Measurements from ENCODE around the gene LRP10. TPM values are rescaled to one million over a fixed set of nuclear protein-coding genes. Genes with fewer than 3 reads are reported as not detected.
A peak's percentile ranks its signal among the peaks of the same experiment; 100 is the strongest.

LRP10 gene
- total and polyA plus RNA-seq, 2 donors (not counting 1 experiment from before 2014, with no cell fraction given), result 99.7 to 120 TPM

- no CpG with 5 or more reads among the region's 3 CpGs for WGBS (ENCODE audit: insufficient coverage)
- Histone ChIP-seq H3K79me2 (ENCODE audit: control insufficient read depth, insufficient read depth, low read length) (peaks cover 15% of the 10 kb centered on the region), H4K20me1 (ENCODE audit: control insufficient read depth, insufficient read depth, low read length, poor library complexity, severe bottlenecking) (peaks cover 7% of the 10 kb centered on the region), H2AFZ (ENCODE audit: insufficient read depth, low read depth, low read length, poor library complexity, severe bottlenecking) (no peak overlapping the region), H3K27ac (ENCODE audit: low read length in 2 of 2) (peak overlapping the region in 1 of 2 donors; percentile 38), H3K27me3 (replicated peaks in 1 of 4; ENCODE audit: control extremely low read depth in 1 of 4, control insufficient read depth in 3 of 4, insufficient read depth in 4 of 4, low read length in 3 of 4) (no peaks in the 10 kb centered on the region), H3K9me3 (ENCODE audit: control extremely low read depth in 1 of 3, control insufficient read depth in 2 of 3, insufficient read depth in 1 of 3, low read length in 2 of 3) (no peaks in the 10 kb centered on the region), H3K4me1 (ENCODE audit: control insufficient read depth in 2 of 2, insufficient read depth in 2 of 2, low read length in 2 of 2) (peaks cover 3 to 6% of the 10 kb centered on the region in 2 donors), H3K36me3 (replicated peaks in 1 of 2; ENCODE audit: control extremely low read depth in 1 of 2, control insufficient read depth in 1 of 2, extremely low read depth in 1 of 2, insufficient read depth in 2 of 2, low read length in 1 of 2) (peaks cover 5 to 55% of the 10 kb centered on the region in 2 experiments), H3K4me2 (replicated peaks; ENCODE audit: low read depth, low read length, poor library complexity, severe bottlenecking) (no peak overlapping the region), H3K9ac (ENCODE audit: low read length) (no peak overlapping the region), H3K4me3 (ENCODE audit: control extremely low read depth in 1 of 5, extremely low read depth in 1 of 5, insufficient read depth in 1 of 5, low read depth in 2 of 5, low read length in 4 of 5) (no peak overlapping the region)
- ATAC-seq (ENCODE audit: low read depth) (peak; percentile 76), DNase-seq (peak; percentile 81)
- TF ChIP-seq EZH2 (IDR thresholded peaks at IDR 0.05; ENCODE audit: borderline replicate concordance, insufficient read depth, low read depth, low read length, poor library complexity, severe bottlenecking), result no peak
- TF ChIP-seq CTCF (IDR thresholded peaks at IDR 0.05), result peak; percentile 71
- Mint-ChIP-seq H3K4me3 (no peak overlapping the region), H3K27me3 (no peaks in the 10 kb centered on the region), H3K9me3 (ENCODE audit: insufficient read depth) (no peaks in the 10 kb centered on the region), H3K27ac (peak overlapping the region; percentile 10), H3K4me1 (peaks cover 7% of the 10 kb centered on the region)
- CTCF ChIA-PET, result interaction anchor here (0.6 to 6.0 kb wide), 33 partner anchors 10 to 516 kb away, joined by 3 to 111 read pairs (median 4); partner anchors contain the start of genes LRP10 and REM2
- intact Hi-C loops (cut with micrococcal nuclease), result loop anchor here (1.0 kb wide), 6 partner anchors 12 to 344 kb away; no protein-coding TSS in a partner anchor
- POLR2A ChIA-PET, result interaction anchor here (0.6 to 1.8 kb wide), 5 partner anchors 12 to 76 kb away, joined by 4 to 19 read pairs (median 5); no protein-coding TSS in a partner anchor
These were observed 28.7 kb downstream of the LRP10 start for GRCh38 chr14:22900081-22900799.

GRCh38 chr14:22901799-22902198 lies 30.3 kb downstream of the LRP10 start:
- Histone ChIP-seq H3K4me1 (ENCODE audit: control insufficient read depth in 2 of 2, insufficient read depth in 2 of 2, low read length in 2 of 2) (peaks cover 3 to 6% of the 10 kb centered on the region in 2 donors), H3K9ac (ENCODE audit: low read length) (no peak overlapping the region), H3K27me3 (replicated peaks in 1 of 4; ENCODE audit: control extremely low read depth in 1 of 4, control insufficient read depth in 3 of 4, insufficient read depth in 4 of 4, low read length in 3 of 4) (no peaks in the 10 kb centered on the region), H3K4me3 (ENCODE audit: control extremely low read depth in 1 of 5, extremely low read depth in 1 of 5, insufficient read depth in 1 of 5, low read depth in 2 of 5, low read length in 4 of 5) (no peak overlapping the region), H3K4me2 (replicated peaks; ENCODE audit: low read depth, low read length, poor library complexity, severe bottlenecking) (no peak overlapping the region), H3K27ac (ENCODE audit: low read length in 2 of 2) (no peak overlapping the region), H3K36me3 (replicated peaks in 1 of 2; ENCODE audit: control extremely low read depth in 1 of 2, control insufficient read depth in 1 of 2, extremely low read depth in 1 of 2, insufficient read depth in 2 of 2, low read length in 1 of 2) (peaks cover 9 to 70% of the 10 kb centered on the region in 2 experiments), H4K20me1 (ENCODE audit: control insufficient read depth, insufficient read depth, low read length, poor library complexity, severe bottlenecking) (peaks cover 13% of the 10 kb centered on the region), H3K79me2 (ENCODE audit: control insufficient read depth, insufficient read depth, low read length) (peaks cover 29% of the 10 kb centered on the region), H3K9me3 (ENCODE audit: control extremely low read depth in 1 of 3, control insufficient read depth in 2 of 3, insufficient read depth in 1 of 3, low read length in 2 of 3) (no peaks in the 10 kb centered on the region), H2AFZ (ENCODE audit: insufficient read depth, low read depth, low read length, poor library complexity, severe bottlenecking) (no peak overlapping the region)
- DNase-seq, result no peak
- Mint-ChIP-seq H3K4me3 (no peak overlapping the region), H3K27me3 (no peaks in the 10 kb centered on the region), H3K27ac (no peak overlapping the region), H3K4me1 (peaks cover 7% of the 10 kb centered on the region), H3K9me3 (ENCODE audit: insufficient read depth) (no peaks in the 10 kb centered on the region)
- WGBS (ENCODE audit: insufficient coverage), result 100% methylated on average over 7 of the region's 7 CpGs
- POLR2A ChIA-PET, result no interaction called here
- no peak for TF ChIP-seq CTCF (IDR thresholded peaks at IDR 0.05)
- TF ChIP-seq EZH2 (IDR thresholded peaks at IDR 0.05; ENCODE audit: borderline replicate concordance, insufficient read depth, low read depth, low read length, poor library complexity, severe bottlenecking), result no peak
- ATAC-seq (ENCODE audit: low read depth), result no peak
- intact Hi-C loops (cut with micrococcal nuclease), result no loop called here
- CTCF ChIA-PET, result interaction anchor here (1.0 to 6.0 kb wide), 13 partner anchors 12 to 345 kb away, joined by 3 to 111 read pairs (median 8); partner anchors contain the start of genes DAD1, LRP10, OXA1L and REM2
